Uterus (tissue), 2 donors: ENCODE measurements around the gene NAMPT.

Source experiments
- POLR2A ChIP-seq, 2 donors: fragments of 450-650 bp; IDR thresholded peaks; one replicate each; pipeline ENCODE4 v1.6.1; 2016; ENCODE audit warnings: antibody characterized with exemption in 2 of 2, mild to moderate bottlenecking in 1 of 2, moderate library complexity in 1 of 2
- TF ChIP-seq, protein P1 (sequence below), 4 experiments: fragments of 200-600 bp in 2 of 4; fragments of 450-650 bp in 2 of 4; sonication (generic) in 2 of 4; IDR thresholded peaks; one replicate each; pipeline ENCODE4 v1.5.1; 2016 to 2019; ENCODE audit warnings: antibody characterized with exemption in 4 of 4, mild to moderate bottlenecking in 2 of 4, moderate library complexity in 1 of 4

DNA sequence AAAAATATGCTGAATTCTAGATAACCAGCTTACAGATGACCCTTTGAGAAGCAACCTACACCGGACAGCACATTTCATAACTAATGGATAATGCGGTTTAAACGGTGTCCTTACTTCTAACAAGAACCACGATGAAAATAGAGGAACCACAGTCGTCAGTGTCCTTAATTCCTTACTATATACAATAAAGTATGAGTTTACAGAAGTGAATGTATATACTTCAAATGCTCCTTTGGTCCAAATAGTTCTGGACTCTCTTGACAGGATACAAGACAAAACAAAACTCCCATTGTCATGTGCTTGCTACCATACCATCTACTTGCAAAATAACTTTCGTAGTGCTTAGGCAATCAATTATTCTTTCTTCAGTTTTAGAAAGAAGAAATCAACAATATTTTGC is 2.4 kb downstream of the NAMPT start:
- TF ChIP-seq, protein P1, sequence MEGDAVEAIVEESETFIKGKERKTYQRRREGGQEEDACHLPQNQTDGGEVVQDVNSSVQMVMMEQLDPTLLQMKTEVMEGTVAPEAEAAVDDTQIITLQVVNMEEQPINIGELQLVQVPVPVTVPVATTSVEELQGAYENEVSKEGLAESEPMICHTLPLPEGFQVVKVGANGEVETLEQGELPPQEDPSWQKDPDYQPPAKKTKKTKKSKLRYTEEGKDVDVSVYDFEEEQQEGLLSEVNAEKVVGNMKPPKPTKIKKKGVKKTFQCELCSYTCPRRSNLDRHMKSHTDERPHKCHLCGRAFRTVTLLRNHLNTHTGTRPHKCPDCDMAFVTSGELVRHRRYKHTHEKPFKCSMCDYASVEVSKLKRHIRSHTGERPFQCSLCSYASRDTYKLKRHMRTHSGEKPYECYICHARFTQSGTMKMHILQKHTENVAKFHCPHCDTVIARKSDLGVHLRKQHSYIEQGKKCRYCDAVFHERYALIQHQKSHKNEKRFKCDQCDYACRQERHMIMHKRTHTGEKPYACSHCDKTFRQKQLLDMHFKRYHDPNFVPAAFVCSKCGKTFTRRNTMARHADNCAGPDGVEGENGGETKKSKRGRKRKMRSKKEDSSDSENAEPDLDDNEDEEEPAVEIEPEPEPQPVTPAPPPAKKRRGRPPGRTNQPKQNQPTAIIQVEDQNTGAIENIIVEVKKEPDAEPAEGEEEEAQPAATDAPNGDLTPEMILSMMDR (IDR thresholded peaks at IDR 0.05), result no peak
- TF ChIP-seq POLR2A (IDR thresholded peaks at IDR 0.05), result no peak
